Retina (tissue), 1 donor: ENCODE data around the gene SLC29A2.
"Not testable (repeated sequence)": the region's sequence is repeated elsewhere in the genome, so short reads cannot be mapped to it uniquely, and the experiment has no call there.

Experiments
- DNase-seq: peaks from one replicate; pipeline ENCODE4 v3.0.0-alpha.2; 2016

Gene SLC29A2

GRCh38 chr11:66371627-66372415, at the start of gene SLC29A2:
SLC29A2 (minus strand) TSS chr11:66371760; CDS start chr11:66371591, 169 bp downstream.
- peak; percentile 85 for DNase-seq

GRCh38 chr11:66420671-66421476, 49.3 kb upstream of the SLC29A2 start, which contains the start of gene NPAS4:
NPAS4 (plus strand) TSS chr11:66421035; CDS start chr11:66421180, 145 bp downstream.
- peak; percentile 66 for DNase-seq

- DNase-seq: peak; percentile 23
These were observed 48.3 kb upstream of the SLC29A2 start for GRCh38 chr11:66419825-66420224.

- DNase-seq: no peak
These were observed 47.4 kb upstream of the SLC29A2 start for GRCh38 chr11:66418986-66419308.

GRCh38 chr11:66418168-66418985, 46.8 kb upstream of the SLC29A2 start:
- peak; percentile 52 for DNase-seq

GRCh38 chr11:66417000-66417399, 45.4 kb upstream of the SLC29A2 start:
- no peak for DNase-seq

GRCh38 chr11:66415423-66415822, 43.9 kb upstream of the SLC29A2 start:
- DNase-seq: no peak

- no peak for DNase-seq
These were observed 42.8 kb upstream of the SLC29A2 start for GRCh38 chr11:66414120-66414934.

- DNase-seq: no peak
These were observed 41.6 kb upstream of the SLC29A2 start for GRCh38 chr11:66413167-66413566.

- no peak for DNase-seq
These were observed 40.5 kb upstream of the SLC29A2 start for GRCh38 chr11:66412110-66412509.

- DNase-seq: no peak
These were observed 39.8 kb upstream of the SLC29A2 start for GRCh38 chr11:66411323-66411722.

GRCh38 chr11:66410191-66410590, 38.6 kb upstream of the SLC29A2 start:
- no peak for DNase-seq

GRCh38 chr11:66409226-66409625, 37.7 kb upstream of the SLC29A2 start:
- no peak for DNase-seq

GRCh38 chr11:66408488-66409214, 37.1 kb upstream of the SLC29A2 start:
- DNase-seq: peak; percentile 99

GRCh38 chr11:66407651-66408050, 36.1 kb upstream of the SLC29A2 start:
- DNase-seq: no peak

- DNase-seq: no peak
These were observed 22.4 kb upstream of the SLC29A2 start for GRCh38 chr11:66393954-66394353.

- DNase-seq: no peak
These were observed 19.8 kb upstream of the SLC29A2 start for GRCh38 chr11:66391322-66391721.

- DNase-seq: peak; percentile 61
These were observed 17.3 kb upstream of the SLC29A2 start for GRCh38 chr11:66388780-66389386.

- peak; percentile 91 for DNase-seq
These were observed 14.9 kb upstream of the SLC29A2 start for GRCh38 chr11:66386171-66387069.

GRCh38 chr11:66384316-66384715, 12.8 kb upstream of the SLC29A2 start:
- DNase-seq: not testable (repeated sequence)
